HL-60 (cell line): ENCODE data around the gene EPHA6.

Experiments
- POLR2AphosphoS5 ChIP-seq: IDR thresholded peaks from 2 replicates; pipeline ENCODE4 v1.6.1; 2012; ENCODE audit warnings: low read depth
- TF ChIP-seq, protein P1 (sequence below): IDR thresholded peaks from one replicate; pipeline ENCODE4 v1.5.1; 2011; ENCODE audit warnings: low read length, control low read depth, inconsistent platforms; ENCODE audit not compliant: insufficient read depth
- TF ChIP-seq, protein P2 (sequence below): IDR thresholded peaks from 2 replicates; pipeline ENCODE4 v1.6.1; 2012; ENCODE audit warnings: low read depth; ENCODE audit not compliant: insufficient replicate concordance

GRCh38 chr3:96900566-96900965 is 86.2 kb downstream of the EPHA6 start:
- TF ChIP-seq, protein P1, sequence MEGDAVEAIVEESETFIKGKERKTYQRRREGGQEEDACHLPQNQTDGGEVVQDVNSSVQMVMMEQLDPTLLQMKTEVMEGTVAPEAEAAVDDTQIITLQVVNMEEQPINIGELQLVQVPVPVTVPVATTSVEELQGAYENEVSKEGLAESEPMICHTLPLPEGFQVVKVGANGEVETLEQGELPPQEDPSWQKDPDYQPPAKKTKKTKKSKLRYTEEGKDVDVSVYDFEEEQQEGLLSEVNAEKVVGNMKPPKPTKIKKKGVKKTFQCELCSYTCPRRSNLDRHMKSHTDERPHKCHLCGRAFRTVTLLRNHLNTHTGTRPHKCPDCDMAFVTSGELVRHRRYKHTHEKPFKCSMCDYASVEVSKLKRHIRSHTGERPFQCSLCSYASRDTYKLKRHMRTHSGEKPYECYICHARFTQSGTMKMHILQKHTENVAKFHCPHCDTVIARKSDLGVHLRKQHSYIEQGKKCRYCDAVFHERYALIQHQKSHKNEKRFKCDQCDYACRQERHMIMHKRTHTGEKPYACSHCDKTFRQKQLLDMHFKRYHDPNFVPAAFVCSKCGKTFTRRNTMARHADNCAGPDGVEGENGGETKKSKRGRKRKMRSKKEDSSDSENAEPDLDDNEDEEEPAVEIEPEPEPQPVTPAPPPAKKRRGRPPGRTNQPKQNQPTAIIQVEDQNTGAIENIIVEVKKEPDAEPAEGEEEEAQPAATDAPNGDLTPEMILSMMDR, result no peak
- TF ChIP-seq POLR2AphosphoS5, result no peak
- TF ChIP-seq, protein P2, sequence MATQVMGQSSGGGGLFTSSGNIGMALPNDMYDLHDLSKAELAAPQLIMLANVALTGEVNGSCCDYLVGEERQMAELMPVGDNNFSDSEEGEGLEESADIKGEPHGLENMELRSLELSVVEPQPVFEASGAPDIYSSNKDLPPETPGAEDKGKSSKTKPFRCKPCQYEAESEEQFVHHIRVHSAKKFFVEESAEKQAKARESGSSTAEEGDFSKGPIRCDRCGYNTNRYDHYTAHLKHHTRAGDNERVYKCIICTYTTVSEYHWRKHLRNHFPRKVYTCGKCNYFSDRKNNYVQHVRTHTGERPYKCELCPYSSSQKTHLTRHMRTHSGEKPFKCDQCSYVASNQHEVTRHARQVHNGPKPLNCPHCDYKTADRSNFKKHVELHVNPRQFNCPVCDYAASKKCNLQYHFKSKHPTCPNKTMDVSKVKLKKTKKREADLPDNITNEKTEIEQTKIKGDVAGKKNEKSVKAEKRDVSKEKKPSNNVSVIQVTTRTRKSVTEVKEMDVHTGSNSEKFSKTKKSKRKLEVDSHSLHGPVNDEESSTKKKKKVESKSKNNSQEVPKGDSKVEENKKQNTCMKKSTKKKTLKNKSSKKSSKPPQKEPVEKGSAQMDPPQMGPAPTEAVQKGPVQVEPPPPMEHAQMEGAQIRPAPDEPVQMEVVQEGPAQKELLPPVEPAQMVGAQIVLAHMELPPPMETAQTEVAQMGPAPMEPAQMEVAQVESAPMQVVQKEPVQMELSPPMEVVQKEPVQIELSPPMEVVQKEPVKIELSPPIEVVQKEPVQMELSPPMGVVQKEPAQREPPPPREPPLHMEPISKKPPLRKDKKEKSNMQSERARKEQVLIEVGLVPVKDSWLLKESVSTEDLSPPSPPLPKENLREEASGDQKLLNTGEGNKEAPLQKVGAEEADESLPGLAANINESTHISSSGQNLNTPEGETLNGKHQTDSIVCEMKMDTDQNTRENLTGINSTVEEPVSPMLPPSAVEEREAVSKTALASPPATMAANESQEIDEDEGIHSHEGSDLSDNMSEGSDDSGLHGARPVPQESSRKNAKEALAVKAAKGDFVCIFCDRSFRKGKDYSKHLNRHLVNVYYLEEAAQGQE, result no peak
